HUES48 (cell line): ENCODE results near the gene GPR143.
A peak's percentile ranks its signal among the peaks of the same experiment; 100 is the strongest.
"Not testable (repeated sequence)": the region's sequence is repeated elsewhere in the genome, so short reads cannot be mapped to it uniquely, and the experiment has no call there.

ENCODE experiments used
- H3K27ac ChIP-seq: one replicate; pipeline ENCODE4 v1.7.0; 2013; ENCODE audit warnings: low read depth, low read length, inconsistent platforms
- H3K27me3 ChIP-seq: 2 replicates; pipeline ENCODE4 v1.6.1; 2013; ENCODE audit warnings: mild to moderate bottlenecking, low read length; ENCODE audit not compliant: control insufficient read depth, insufficient read depth
- H3K36me3 ChIP-seq: 2 replicates; pipeline ENCODE4 v1.6.1; 2013; ENCODE audit warnings: low read length; ENCODE audit not compliant: control insufficient read depth, insufficient read depth
- H3K4me1 ChIP-seq: 2 replicates; pipeline ENCODE4 v1.6.1; 2013; ENCODE audit warnings: mild to moderate bottlenecking, low read length; ENCODE audit not compliant: control insufficient read depth, insufficient read depth
- H3K4me3 ChIP-seq: 2 replicates; pipeline ENCODE4 v1.5.1; 2013; ENCODE audit warnings: mild to moderate bottlenecking, low read depth, low read length
- H3K9ac ChIP-seq: 2 replicates; pipeline ENCODE4 v1.6.1; 2013; ENCODE audit warnings: mild to moderate bottlenecking, low read depth, low read length, moderate library complexity
- H3K9me3 ChIP-seq: 2 replicates; pipeline ENCODE4 v1.6.1; 2013; ENCODE audit warnings: low read length; ENCODE audit not compliant: control insufficient read depth, insufficient read depth

The GPR143 gene

GRCh38 chrX:9765737-9766097, at the start of gene GPR143:
GPR143 (minus strand) TSS chrX:9765847; CDS start chrX:9765817, 30 bp downstream.
- no peaks in the 10 kb centered on the region for H3K9me3 ChIP-seq
- 0 out of 2 replicates have a peak, but pooled peaks cover 5% of the 10 kb centered on the region for H3K4me1 ChIP-seq
- H3K9ac ChIP-seq = peak within 1 kb of the TSS; percentile 72
- H3K36me3 ChIP-seq = no peaks in the 10 kb centered on the region
- no peak within 1 kb of the TSS for H3K27ac ChIP-seq
- peaks cover 4% of the 10 kb centered on the region; the same call in 1 of the 2 replicates for H3K27me3 ChIP-seq
- peak within 1 kb of the TSS; percentile 72 for H3K4me3 ChIP-seq

- H3K9ac ChIP-seq, H3K27me3 ChIP-seq: not testable (repeated sequence)
Measured at GRCh38 chrX:9811086-9811485, 45.4 kb upstream of the GPR143 start.

GRCh38 chrX:9809876-9810275, 44.2 kb upstream of the GPR143 start:
- H3K9me3 ChIP-seq, H3K36me3 ChIP-seq, H3K4me3 ChIP-seq, H3K9ac ChIP-seq, H3K27me3 ChIP-seq, H3K27ac ChIP-seq: not testable (repeated sequence)
- peaks cover 14% of the 10 kb centered on the region for H3K4me1 ChIP-seq

More at GRCh38 chrX:9811086-9811485, 45.4 kb upstream of the GPR143 start:
- H3K4me1 ChIP-seq = peaks cover 14% of the 10 kb centered on the region
- H3K36me3 ChIP-seq, H3K9me3 ChIP-seq, H3K4me3 ChIP-seq, H3K27ac ChIP-seq: not testable (repeated sequence)

GRCh38 chrX:9807355-9808182, 41.9 kb upstream of the GPR143 start:
- H3K27ac ChIP-seq = peak overlapping the region; percentile 10
- no peaks in the 10 kb centered on the region for H3K27me3 ChIP-seq
- peaks cover 14% of the 10 kb centered on the region for H3K4me1 ChIP-seq
- no peak overlapping the region for H3K4me3 ChIP-seq
- H3K36me3 ChIP-seq = no peaks in the 10 kb centered on the region
- no peak overlapping the region; the same call in 1 of the 2 replicates for H3K9ac ChIP-seq
- H3K9me3 ChIP-seq = no peaks in the 10 kb centered on the region

GRCh38 chrX:9805956-9806355, 40.3 kb upstream of the GPR143 start:
- no peaks in the 10 kb centered on the region for H3K36me3 ChIP-seq
- no peak overlapping the region for H3K4me3 ChIP-seq
- no peak overlapping the region for H3K9ac ChIP-seq
- no peaks in the 10 kb centered on the region for H3K9me3 ChIP-seq
- H3K4me1 ChIP-seq = peaks cover 14% of the 10 kb centered on the region
- no peak overlapping the region for H3K27ac ChIP-seq
- no peaks in the 10 kb centered on the region for H3K27me3 ChIP-seq

GRCh38 chrX:9804444-9804843, 38.8 kb upstream of the GPR143 start:
- no peak overlapping the region for H3K4me3 ChIP-seq
- H3K36me3 ChIP-seq = no peaks in the 10 kb centered on the region
- H3K4me1 ChIP-seq = peaks cover 14% of the 10 kb centered on the region
- H3K9me3 ChIP-seq = peaks cover 5% of the 10 kb centered on the region
- no peak overlapping the region for H3K27ac ChIP-seq
- no peak overlapping the region for H3K9ac ChIP-seq
- no peaks in the 10 kb centered on the region for H3K27me3 ChIP-seq

GRCh38 chrX:9802737-9803136, 37.1 kb upstream of the GPR143 start:
- Histone ChIP-seq H3K27ac (no peak overlapping the region), H3K36me3 (no peaks in the 10 kb centered on the region), H3K4me1 (peaks cover 18% of the 10 kb centered on the region), H3K9ac (no peak overlapping the region), H3K4me3 (no peak overlapping the region), H3K27me3 (no peaks in the 10 kb centered on the region), H3K9me3 (peaks cover 6% of the 10 kb centered on the region)

GRCh38 chrX:9797384-9798360, 32.0 kb upstream of the GPR143 start:
- H3K27ac ChIP-seq = peak overlapping the region; percentile 45
- H3K9ac ChIP-seq = no peak overlapping the region
- H3K9me3 ChIP-seq = peaks cover 6% of the 10 kb centered on the region
- H3K4me3 ChIP-seq = no peak overlapping the region
- peaks cover 17% of the 10 kb centered on the region for H3K4me1 ChIP-seq
- no peaks in the 10 kb centered on the region for H3K27me3 ChIP-seq
- no peaks in the 10 kb centered on the region for H3K36me3 ChIP-seq

GRCh38 chrX:9794495-9794894, 28.8 kb upstream of the GPR143 start:
- no peaks in the 10 kb centered on the region for H3K36me3 ChIP-seq
- H3K9me3 ChIP-seq = 0 out of 2 replicates have a peak, but pooled peaks cover 2% of the 10 kb centered on the region
- no peak overlapping the region for H3K27ac ChIP-seq
- H3K4me3 ChIP-seq = no peak overlapping the region
- no peaks in the 10 kb centered on the region for H3K27me3 ChIP-seq
- peaks cover 36% of the 10 kb centered on the region for H3K4me1 ChIP-seq
- no peak overlapping the region for H3K9ac ChIP-seq

- H3K27ac ChIP-seq = peak overlapping the region; percentile 36
- H3K4me3 ChIP-seq = no peak overlapping the region; the same call in 1 of the 2 replicates
- no peaks in the 10 kb centered on the region for H3K36me3 ChIP-seq
- H3K9me3 ChIP-seq = no peaks in the 10 kb centered on the region
- H3K4me1 ChIP-seq = peaks cover 39% of the 10 kb centered on the region
- H3K27me3 ChIP-seq = peaks cover 9% of the 10 kb centered on the region; the same call in 1 of the 2 replicates
- H3K9ac ChIP-seq = no peak overlapping the region
Measured at GRCh38 chrX:9790866-9791265, 25.2 kb upstream of the GPR143 start.
